HG03575 (cell line): ENCODE measurements around the gene DOLPP1.
"Not testable (repeated sequence)": the region's sequence is repeated elsewhere in the genome, so short reads cannot be mapped to it uniquely, and the experiment has no call there.

Source experiments
- ATAC-seq: cut with Tn5 transposase; IDR thresholded peaks from one replicate; pipeline ENCODE4 v1.9.1; 2021; ENCODE audit not compliant: unreplicated experiment, insufficient number of reproducible peaks, low FRiP score; ENCODE audit errors: extremely low read depth

The DOLPP1 gene, protein sequence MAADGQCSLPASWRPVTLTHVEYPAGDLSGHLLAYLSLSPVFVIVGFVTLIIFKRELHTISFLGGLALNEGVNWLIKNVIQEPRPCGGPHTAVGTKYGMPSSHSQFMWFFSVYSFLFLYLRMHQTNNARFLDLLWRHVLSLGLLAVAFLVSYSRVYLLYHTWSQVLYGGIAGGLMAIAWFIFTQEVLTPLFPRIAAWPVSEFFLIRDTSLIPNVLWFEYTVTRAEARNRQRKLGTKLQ

DNA sequence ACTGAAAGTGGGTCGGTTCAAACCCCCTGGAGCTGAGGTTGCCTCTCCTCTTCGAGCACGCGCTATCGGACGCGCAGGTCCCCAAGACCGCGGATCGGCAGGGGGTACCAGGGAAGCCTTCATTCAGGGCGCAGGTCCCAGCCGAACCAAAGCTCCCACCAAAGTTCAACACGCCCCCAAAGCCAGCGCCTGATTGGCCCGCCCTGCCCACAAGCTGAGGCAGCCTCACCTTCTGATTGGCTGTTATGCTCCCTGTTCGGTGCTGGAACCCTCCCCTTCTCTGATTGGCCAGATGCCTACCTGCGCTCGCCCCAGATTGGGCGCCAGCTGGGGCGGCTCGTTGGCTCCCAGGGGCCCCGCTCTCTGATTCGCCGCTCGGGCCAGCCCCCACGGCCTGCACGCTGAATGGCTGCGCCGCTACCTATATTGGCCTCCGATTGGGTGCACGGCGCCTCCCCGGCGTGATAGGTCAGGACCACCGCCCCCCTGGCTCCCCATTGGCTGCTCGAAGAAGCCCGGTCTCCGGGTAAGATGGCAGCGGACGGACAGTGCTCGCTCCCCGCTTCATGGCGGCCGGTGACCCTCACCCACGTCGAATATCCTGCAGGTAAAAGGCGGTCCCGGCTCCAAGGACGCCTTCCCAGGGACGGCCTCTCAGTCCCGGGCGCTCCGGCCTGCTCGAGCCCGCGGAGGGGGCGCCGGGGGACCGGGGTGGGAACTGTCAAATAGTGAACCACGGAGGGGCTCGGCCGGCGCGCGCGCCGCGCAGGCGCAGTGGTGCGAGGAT, at the start of gene DOLPP1:
Gene DOLPP1 (plus strand): TSS at position 511 of the 787 bp plus-strand sequence. CDS start 21 bp downstream, at position 532.
- peak; percentile 58 for ATAC-seq

DNA sequence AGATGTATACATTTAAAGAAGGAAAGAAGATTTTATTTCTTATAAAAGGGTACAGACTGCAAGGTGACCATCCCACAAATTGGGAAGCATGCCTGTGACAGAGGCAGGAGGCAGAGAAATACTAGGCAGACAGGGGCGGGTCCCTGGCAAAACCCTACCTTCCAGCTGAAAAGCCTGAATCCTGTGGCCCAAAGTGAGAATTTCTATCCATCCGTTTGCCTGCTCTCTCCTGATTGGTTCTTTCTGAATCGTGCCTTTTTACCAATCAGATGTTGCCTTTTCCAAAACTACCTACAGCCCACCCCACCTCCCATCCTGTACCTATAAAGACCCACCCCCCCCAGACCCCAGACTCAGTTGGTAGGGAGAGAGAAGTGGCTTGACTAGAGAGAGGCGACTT, 49.4 kb upstream of the DOLPP1 start:
- ATAC-seq = no peak

DNA sequence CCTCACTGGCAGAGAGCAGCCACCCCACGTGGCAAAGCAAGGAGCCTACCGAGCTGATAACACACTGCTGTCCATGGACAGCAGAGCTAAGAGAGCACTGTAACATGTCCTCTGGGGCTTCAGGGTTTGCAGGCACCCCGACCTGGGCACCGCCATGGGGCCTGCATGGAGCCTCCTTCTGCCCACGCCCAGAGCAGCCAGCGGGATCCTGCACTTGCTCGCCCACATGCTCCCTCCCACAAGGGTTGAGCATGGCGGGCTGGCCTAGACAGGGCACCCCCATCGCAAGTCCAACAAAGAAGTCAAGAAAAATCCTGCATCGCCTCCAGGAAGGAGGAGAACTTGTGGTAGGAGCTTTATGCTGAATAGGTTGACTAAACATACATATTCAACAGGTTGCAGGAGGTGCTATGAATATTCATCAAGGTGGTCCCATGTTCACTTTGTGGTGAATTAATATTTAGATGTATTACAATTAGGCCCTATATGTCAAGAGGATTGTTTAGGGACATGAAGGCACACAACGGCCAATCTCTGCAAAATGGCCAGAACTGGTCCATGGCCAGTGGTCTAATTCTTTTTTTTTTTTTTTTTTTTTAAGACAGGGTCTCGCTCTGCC, 48.3 kb upstream of the DOLPP1 start:
- no peak for ATAC-seq

DNA sequence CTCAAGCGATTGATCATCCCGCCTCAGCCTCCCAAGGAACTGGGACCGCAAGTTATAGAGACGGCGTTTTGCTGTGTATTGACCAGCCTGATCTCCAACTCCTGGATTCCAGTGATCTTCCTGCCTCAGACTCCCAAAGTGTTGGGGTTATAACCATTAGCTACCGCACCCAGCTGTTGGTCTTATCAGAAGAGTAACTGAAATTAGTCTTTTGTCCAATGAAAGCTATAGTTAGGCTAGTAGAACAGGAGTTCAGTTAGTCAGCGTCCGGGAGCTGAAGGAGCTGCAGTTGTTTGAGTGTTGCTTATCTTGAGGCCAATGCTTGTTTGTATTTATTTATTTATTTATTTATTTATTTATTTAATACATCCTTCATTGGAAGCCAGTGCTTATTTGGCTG, 47.7 kb upstream of the DOLPP1 start:
- ATAC-seq = no peak

DNA sequence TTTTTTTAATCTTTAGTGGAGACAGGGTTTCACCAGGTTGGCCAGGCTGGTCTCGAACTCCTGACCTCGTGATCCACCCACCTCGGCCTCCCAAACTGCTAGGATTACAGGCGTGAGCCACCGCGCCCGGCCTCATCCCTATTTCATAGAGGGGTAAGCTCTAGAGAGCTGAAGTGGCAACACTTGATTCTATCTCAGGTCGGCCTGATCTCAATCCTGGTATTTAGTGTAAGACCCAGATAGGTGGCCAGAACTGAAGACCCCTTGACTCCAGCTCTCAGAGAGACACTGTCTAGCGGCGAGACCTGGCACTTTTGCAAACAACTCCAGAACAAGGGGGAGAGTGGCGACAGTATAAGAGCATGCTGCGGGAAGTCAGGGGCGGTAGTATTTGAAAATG, 45.1 kb upstream of the DOLPP1 start:
- not testable (repeated sequence) for ATAC-seq

DNA sequence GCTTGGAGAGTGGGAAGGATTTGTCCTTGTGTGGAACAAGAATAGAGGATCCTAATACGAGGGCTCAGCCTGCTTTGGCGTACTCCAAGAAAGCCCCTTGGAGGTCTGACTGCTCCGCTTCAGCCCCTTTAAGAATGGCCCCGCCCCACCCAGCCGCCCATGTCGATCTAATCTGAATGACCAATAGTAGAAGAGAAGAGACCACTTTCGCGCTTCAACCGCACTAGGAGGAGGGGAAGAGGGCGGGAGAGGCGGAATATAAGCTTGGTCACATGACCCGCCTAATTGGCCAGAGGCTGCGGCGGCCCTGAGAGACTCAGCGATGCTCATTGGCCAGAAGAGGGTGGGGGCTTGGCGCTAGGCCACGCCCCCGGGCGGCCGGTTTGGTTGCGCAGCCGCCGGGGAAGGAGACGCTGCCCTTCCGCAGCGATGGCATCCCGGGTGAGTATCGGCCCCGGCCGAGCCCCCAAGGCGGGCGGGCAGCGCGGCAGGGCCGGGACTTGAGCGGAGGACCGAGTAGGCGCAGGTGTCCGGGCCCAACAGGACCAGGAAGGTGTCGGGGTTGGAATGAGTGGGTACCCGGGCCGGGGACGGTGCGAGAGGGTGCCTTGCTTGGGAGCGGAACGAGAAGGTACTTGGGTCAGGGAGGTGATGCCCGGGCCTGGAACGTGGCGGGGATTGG, 44.5 kb upstream of the DOLPP1 start, which contains the start of gene MIGA2:
Gene MIGA2 (plus strand): TSS at position 386 of the 682 bp plus-strand sequence. CDS start 3,969 bp downstream, outside the sequence.
- ATAC-seq = peak; percentile 90

DNA sequence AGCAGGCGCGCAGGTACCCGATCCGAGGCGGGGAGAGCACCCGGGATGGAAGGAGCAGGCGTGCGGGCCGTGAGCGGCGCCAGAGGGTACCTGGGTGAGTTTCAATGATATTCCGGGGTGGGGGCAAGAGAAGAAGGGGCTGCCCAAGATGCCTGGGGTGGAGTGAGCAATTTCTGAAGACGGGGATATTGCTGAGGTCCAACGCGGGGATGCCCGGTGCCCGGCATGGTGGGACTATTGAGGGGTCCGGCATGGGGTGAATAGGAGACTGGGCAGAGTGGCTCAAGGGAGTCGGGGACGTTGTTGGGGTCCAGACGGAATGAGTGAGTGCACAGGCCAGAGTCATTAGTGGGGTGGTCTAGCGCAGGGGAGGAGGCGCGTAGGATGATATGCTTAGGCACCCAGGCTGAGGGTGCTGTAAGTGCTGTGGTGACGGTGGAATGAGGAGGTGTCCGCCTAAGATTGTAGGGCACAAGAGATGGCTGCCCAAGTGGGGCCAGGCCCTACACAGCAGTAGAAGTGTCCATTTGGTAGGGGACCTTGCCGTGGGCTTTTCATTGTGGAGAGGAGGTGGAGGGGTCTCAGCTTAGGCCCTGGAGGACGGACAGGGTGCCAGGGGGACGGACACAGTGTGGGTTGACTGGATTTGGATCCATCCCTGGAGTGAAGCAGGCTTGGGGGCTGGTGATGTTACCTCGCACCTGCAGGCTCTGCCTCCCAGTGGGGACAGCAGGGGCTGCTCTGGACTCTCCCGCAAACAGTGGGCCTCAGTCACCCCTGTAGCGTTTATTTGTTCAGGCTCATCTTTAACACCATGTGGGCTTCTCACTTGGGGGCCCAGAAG, 43.8 kb upstream of the DOLPP1 start:
- ATAC-seq = no peak

DNA sequence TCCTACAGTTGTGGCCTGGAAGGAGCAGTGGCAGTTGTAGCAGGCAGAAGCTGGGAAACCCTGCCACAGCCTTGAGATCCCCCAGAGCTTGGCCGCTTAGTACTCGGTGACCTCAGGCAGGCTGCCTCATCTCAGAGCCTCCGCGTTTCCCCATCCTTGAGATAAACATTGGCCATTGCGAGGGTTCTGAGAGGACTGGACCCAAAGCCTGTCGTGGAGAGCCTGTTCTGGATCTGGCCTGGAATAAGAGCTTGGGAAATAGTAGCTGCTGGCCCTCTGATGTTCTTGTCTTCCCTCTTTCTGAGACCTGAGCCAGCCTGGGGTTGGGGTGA, 43.2 kb upstream of the DOLPP1 start:
- no peak for ATAC-seq

DNA sequence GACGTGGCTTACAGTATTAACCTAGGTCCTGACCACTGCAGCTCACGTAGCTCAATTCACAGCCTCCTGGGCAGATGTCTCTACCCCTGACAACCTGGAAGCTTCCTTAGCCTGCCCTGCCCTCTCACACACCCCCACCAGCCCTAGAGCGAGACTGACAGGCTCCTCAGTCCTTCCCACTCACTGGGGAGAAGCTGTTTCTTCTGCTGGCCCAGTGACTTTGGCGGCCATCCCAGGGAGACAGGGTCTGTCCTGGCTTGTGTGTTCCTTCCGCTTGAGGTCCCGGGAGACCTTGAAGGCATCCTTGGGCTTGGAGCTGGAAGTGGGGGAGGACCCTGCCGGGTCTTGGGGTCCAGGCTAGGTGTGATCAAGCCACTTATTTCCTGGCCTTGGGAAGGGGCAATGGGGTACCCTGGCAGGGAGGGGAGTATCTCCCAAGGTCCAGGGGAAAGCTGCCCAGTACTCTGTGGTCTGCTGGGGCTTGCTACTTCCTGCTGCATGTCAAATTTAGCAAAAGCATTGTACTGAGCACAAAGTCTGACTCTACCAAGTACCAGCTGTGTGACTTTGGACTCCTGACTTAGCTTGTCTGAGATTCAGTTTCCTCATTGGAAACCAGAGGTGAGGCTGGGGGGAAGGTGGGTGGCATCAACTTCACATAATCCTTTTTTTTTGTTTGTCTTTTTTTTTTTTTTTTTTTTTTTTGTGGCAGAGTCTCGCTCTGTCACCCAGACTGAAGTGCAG, 42.6 kb upstream of the DOLPP1 start:
- no peak for ATAC-seq

DNA sequence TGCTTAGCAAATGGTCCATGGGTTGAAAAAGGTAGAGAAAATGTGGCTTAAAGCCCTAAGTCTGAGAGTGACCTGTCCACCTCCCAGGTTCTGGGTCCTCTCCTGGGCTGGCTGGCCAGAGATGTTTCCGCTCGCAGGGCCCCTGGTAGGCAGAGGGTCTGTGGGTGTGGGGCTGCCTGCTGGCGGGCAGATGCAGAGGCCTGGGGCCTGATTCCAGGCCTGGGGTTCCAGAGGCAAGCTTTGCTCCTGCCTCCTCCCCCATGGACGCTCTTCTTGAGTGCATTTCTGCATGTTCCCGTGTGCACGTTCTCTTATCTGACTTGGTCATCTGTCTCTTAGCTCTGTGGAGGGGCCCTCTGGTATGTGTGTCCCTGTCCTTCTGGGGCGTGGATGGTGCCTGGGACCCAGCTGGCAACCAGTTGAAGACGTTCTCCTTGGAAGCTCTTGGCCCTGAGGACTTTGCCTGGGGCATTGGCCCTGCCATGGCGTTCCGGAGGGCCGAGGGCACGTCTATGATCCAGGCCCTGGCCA, 40.7 kb upstream of the DOLPP1 start:
- no peak for ATAC-seq

DNA sequence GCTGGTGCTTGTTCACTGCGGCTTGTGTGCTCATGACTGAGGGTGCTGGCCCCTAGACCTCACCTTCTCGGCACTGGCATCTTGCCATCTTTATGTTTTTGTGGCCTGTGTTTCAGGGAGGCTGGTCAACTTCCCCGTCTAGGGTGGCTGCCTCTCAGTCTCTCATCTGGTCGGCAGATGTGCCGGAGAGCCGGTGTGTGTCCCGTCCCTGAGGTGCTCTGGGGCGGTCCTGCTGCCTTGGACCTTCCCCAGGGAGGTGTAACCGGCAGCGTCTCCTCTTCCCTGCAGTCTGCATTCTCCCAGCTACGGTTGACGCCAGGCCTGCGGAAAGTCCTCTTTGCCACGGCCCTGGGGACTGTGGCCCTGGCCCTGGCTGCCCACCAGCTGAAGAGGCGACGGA, 38.9 kb upstream of the DOLPP1 start:
- ATAC-seq = no peak

DNA sequence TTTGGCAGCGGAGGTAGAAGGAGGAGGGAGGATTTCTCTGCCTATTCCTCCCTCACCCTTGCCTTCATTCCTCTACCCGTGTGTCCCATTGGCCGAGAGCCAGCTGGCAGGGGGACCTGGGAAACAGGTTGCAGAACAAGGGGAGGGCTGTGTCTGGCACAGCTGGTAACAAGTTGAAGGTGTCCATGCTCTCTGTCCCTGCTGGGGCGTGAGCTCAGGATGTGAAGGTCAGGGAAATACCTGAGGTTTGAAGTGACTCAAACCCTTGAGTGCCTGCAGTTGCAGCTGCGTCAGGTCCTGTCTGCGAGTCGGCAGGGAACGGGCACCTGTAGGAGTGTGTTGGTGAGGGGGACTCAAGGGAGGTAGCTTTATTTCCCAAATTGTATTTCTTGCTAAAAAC, 28.3 kb upstream of the DOLPP1 start:
- ATAC-seq = no peak

DNA sequence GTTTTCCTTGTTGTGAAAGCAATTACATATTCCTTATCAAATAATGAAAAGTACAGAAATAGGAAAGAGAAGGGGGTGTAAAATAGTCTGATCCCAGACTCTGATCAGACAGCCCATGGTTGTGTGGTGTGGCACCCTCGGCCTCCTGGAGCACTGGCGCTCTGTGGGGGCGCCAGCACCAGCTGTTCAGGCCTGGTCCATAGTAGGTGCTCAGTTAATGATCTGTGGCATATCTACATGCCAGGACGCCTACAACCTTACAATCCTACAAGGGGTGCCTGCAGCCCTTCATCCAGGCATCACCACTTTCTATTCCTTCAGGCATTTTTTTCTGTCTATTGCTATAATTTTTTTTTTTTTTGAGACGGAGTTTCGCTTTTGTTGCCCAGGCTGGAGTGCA, 27.9 kb upstream of the DOLPP1 start:
- no peak for ATAC-seq

DNA sequence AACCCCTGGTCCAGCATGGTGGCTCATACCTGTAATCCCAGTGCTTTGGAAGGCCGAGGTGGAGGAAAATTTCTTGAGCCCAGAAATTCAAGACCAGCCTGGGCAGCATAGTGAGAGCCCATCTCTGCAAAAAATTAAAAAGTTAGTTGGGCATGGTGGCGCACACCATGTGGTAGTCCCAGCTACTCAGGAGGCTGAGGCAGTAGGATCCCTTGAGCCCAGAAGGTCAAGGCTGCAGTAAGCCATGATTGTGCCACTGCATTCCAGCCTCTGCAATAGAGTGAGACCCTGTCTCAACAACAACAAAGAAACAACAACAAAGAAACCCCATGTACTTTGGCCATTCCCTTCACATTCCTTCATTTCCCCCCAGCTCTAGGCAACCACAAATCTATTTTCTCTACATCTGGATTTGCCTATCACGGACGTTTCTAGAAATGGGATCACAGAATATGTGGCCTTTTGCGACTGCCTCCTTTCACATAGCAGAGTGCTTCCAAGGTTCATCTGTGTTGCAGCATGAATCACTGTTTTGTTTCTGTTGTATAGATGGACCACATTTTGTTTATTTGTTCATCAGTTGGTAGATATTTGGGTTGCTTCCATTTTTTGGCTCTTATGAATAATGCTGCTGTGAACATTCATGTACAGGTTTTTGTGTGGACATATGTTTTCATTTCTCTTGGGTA, 26.6 kb upstream of the DOLPP1 start:
- ATAC-seq = no peak

DNA sequence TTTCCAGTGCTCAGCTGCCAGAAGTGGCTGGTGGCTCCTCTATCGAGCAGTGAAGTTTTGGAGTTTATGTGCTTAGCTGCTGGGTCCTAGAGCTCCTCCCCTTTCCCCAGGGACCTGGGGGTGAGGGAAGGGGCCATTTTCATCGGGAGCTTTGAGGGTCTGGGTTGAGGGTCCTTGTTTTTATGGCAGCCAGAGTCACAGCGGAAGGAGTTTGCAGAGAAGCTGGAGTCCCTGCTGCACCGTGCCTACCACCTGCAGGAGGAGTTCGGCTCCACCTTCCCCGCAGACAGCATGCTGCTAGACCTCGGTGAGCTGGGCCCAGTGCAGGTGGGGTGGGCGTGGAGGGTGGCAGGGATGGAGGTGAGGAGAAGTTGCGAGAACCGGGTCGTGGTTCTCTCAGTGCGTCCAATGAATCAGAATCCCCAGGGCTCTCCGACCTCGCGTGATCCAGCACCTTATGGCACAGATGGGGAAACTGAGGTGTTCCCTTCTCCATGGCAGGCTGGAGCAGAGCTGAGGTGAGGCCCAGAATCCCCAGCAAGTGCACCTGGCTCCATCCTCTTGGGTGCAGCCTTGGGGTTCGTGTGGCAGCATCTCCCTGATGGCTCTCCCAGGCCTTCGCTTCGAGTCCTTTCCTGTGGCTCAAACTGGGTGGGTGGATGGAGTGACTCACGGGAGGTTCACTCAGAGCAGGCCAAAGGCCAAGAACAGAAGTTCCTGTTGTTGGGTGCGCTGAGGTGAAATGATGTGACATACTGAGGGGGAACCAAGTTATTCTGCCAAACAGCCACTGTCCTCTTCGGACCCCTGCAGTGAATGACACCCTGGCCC, 21.7 kb upstream of the DOLPP1 start:
- ATAC-seq = no peak
